Suppressor macrophage treated with lipopolysaccharide for 1 hour (primary cell): ENCODE measurements around the gene BMX.

Source experiments
- DNase-seq, 3 donors: peaks; one replicate each; pipeline ENCODE4 v3.0.0-alpha.2; 2020 to 2022

Gene BMX

DNA sequence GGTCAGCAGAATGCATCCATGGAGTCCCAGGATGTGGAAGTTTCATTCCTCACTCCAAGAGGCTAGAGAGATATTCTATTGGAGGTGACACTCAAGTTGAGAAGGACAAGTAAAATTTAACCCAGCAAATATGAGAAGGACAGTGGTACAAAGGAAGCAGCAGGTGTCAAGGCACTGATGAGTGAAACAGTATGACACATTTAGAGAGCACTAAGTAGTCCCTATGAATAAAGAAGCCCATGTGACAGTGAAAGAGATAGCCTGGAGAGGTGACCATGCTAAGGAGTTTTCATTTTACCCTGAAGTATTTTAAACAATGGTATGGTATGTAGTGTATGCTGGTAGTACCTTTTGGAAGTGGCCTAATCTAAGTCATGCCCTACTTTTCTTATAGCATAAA lies 9.2 kb downstream of the BMX start:
- DNase-seq: no peak

DNA sequence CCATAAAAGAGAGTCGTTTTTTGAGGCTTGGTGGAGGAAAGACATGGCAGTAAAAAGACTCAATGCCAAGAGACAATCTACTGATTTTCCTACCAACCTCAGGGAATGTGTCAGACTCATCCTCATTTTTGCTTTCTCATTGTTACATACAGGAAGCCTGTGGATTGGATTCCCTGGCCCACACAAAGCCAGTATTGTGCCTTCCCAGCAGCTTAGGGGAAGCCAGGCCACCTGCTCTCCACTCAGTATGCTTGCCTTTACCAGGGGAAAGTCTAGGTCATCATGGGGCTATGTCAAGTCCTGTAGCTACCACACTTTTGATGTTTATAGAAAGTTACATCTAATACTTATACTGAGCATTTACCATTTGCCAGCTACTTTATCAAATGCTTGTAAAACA lies 11.0 kb downstream of the BMX start:
- DNase-seq: peak in 1 of 3 donors; percentile 1

DNA sequence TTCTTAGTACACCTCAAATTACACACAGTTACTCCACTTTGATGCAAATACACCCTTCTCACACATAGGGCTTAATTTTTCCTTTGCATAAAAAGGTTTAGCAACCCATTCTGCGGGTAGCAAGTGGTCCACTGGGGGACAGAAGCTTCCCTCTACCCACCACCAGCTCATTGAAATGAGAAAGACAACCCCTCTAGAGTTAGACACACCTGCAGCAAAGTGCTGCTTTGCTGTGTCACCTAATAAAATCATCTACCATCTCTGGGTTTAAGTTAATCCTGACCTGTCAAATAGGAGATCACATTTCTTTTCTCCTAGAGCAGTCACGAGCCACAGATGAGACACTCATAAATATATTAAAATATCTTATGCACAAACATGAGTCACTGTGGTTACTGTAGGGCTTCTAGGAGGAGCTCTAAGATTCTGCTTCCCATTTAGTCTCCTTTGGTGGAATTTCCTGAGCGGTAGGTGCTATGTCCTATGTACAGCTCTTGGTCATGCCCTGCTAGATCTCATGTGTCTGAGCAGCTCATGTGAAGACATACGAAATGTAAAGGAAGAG lies 11.9 kb downstream of the BMX start:
- DNase-seq: peak; percentile 32 to 59 (median 46)

DNA sequence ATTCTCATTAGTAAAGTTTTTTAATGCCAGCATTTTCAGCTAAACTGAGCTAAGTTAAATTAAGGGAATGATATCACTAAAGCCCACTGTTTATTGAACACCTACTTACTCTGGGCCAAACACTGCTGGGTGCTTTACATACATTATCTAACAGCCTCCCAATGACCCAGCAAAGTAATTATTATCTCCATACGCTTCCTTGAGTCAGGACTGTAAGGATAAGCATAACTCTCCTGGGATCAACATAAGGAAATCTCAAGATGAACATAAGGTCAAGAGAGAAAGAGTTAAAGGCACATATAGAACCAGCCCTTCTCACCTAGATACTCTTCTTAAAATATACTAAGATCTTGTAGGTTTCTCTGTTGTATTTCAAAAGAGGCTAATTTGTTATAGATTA lies 13.7 kb downstream of the BMX start:
- no peak for DNase-seq

DNA sequence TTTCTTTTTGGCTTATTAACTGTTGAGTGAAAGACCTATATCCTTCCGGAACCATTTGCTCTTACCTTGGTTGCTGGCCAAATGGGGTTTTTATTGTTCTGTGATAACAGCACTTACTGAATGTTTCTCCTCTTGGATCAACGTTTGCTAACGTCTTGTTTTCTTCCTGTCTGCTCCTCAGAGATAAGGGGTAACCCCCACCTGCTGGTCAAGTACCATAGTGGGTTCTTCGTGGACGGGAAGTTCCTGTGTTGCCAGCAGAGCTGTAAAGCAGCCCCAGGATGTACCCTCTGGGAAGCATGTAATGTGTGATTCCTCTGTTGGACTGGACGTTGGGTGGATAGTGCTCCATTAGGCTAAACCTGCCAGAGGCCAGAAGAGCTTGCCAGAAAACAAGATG lies 15.3 kb downstream of the BMX start:
- DNase-seq: no peak

DNA sequence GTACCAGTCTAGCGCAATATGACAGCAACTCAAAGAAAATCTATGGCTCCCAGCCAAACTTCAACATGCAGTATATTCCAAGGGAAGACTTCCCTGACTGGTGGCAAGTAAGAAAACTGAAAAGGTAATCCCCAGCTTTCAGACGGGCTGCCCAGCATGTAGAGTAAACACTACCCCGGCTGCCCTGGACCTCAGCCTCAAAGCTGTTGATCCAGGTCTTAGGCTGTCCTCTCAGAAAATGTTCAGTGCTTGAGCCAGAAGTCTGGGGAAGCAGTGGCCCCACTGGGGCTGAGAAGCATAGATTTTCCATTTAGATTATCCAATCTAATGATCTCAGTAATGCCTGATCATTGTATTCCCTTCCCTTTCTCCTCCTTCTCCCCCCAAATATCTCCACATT lies 21.9 kb downstream of the BMX start:
- no peak for DNase-seq

DNA sequence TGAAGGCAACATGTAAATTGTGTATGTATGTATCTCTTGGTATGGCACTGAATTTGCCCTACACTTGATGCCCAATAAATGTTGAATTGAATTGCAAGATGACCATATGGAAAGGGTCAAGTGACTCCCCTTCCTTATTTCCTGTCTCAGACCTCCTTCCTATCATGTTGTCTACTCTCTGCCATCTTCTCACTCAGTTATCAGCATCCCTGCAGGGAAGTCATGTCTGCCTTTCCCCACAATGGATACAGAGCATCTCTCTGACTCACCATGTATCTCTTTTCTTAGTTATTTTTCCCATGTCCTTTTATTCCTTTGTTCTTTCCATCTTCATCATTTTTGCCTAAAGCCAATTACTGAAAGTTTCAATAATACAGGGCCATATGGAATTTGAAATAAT lies 22.5 kb downstream of the BMX start:
- no peak for DNase-seq

DNA sequence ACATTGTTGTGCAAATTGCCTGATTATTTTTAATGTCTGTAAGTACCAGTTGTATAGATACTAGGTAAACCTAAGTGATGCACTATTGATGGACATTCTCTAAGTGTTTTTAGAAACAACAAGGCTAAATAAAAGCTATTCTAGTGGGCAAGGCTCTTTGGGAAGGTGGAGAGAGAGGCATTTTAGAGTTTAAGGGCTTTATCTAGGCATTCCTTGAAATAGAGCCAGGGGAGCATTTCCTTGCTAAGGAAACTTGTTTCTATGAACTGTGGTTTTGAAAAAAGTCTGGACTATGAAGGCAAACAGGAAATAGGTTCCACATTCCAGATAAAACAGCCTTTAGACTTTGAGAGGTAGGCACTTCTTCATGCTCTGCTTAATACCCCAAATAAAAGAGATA lies 23.8 kb downstream of the BMX start:
- DNase-seq: no peak

DNA sequence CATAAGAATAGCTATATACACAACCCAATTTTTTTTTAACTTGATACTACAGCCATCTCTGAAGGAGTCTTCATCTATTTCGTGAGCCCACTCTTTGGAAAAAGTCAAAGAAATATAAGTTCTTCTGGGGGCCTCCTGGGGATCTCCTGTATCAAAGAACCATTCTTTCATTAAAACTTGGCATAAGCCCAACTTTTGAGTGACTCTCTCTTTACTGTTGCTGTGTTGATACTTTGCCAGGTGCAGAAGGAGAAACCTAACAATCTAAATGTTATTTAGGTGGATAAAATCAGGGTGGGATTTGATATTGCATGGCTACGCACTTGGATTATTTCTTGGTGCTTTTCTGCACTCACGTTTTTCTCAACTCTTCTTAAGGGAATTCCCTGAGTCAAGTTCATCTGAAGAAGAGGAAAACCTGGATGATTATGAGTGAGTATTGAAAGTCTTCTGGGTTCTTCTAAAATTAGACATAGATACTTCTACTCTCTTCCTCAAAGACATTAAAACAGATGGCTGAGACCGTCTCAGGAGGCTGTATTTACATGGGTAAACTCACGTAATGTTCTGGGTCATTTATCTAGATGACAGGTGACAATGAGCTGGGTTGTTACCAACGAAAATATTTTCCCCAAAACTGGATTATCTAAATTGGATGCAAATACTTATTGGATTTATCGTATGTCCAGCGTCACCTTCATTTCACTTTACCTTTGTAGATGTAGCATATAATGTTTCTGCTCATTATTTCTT lies 25.2 kb downstream of the BMX start:
- no peak for DNase-seq

DNA sequence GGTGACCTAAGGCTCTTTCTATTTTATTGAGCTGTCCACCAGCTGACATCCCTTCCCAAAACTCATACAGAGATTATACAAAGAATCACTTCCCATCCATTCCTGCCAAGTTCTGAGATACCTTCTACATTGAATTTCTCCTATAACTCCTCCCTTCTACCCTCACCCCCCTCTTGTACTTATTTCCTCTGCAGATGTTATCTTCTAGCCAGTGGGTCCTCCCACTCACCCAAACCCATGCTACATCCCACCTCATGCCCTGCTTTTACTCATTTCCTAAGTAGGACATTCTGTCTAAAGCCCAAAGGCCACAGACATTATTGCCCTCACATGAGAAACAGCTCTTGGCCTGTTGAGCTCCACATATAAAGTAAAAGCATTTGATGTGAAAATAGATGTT lies 28.6 kb downstream of the BMX start:
- no peak for DNase-seq

DNA sequence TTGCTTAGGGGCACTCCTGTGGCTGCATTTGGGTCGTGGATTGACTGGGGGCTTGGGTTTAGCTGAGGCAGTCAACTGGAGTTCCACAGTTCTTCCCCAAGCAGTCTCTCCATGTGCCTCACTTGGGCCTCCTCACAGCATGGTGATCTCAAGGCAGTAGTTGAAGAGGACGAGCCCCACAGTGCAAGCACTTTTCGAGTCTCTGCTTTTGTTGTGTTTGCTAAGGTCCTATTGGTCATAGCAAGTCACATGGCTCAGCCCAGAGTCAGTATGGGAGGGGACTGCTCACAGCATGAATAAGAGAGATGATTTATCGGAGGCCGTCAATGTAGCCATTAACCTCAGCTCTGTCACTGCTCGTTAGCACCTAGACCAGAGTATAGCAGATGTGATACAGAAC lies 29.7 kb downstream of the BMX start:
- DNase-seq: no peak

DNA sequence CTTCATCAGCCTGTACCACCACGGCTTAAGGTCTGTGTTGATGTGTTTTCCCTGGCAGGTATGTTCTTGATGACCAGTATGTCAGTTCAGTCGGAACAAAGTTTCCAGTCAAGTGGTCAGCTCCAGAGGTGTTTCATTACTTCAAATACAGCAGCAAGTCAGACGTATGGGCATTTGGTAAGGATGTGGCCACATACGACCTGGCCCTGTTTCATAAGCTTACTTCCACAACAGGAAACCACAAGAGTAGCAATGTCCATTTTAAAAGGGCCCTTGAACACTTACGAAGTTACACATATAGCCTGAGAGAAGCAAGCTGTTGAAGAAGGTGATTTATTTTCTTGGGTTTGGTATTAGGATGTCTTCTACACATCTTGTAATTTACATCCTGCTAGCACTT lies 46.1 kb downstream of the BMX start:
- DNase-seq: no peak

DNA sequence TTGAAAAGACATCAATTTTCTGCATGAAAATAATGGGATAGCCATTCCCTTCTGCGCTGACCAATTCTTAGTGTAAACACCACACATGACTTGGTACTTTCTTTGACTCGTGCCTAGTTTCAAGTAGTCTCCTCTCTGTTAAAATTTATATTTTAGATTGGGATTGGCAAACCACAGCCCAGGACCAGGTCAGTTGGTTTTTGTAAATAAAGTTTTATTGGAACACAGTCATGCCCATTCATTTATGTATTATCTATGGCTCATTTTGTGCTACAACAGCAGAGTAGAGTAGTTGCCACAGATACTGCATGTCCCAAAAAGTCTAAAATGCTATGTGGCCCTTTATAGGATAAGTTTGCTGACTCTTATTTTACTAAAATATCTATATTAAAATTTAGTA lies 46.7 kb downstream of the BMX start:
- no peak for DNase-seq

DNA sequence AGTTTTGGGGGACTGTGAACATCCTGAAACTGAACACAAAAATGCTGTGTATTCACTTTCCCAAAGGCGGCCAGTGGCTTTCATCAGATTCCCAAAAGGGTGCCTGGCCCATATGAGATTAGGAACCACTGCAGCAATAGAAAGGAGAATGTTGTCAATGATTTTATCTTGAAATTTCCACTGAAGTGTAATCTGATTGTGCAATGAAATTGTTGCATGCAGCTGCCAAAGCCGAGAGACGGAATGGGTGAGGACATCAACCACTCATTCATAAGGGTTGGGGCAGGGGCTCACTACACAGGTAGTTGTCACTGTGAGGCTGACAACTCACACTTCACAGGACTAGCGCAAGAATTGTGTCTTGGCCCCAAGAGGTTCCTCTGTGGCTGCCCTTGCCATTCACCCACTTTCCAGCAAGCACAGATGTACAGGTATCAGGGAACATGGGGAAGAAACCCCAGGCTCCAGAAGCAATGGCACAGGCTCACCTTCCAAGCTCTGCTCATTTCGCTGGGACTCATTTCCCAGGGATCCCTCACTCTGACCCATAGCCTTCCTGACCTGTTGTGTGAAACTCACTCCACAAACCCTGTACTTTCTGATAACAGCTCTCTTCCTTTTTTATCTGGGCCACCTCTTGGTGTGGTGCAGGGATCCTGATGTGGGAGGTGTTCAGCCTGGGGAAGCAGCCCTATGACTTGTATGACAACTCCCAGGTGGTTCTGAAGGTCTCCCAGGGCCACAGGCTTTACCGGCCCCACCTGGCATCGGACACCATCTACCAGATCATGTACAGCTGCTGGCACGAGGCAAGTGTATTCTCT lies 48.8 kb downstream of the BMX start:
- DNase-seq: no peak

DNA sequence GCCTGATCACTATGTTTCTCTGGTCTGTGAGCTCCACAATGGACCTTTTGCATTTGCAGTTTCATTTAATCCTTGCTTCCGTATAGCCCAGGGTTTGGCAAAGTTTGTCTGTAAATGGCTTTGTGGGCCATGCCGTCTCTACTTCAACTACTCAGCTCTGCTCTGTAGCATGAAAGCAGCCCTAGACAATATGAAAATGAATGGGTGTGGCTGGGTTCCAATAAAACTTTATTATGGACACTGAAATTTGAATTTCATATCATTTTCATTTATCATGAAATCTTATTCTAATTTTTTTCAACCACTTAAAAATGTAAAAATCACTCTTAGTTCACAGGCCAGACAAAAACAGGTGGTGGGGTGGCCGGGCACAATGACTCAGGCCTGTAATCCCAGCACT lies 58.6 kb downstream of the BMX start:
- DNase-seq: no peak

DNA sequence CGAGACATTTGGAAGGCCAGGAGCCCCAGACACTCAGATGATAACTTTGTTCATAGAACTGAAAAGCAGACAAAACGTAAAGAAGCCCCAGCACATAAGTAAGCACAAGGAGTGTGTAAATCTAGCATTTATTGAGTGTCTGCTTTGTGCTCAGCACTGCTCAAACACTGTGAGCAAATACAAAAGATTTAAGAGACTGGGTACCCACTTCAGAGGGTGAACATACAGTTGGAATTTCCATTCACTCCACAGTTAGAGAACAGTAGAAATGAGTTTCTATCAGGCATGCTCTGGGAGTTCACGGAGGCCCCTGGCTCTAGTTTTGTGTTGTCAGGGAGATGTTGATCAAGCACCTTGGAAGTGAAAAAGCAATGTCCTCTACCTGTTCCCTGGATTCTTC lies 60.3 kb downstream of the BMX start:
- no peak for DNase-seq

DNA sequence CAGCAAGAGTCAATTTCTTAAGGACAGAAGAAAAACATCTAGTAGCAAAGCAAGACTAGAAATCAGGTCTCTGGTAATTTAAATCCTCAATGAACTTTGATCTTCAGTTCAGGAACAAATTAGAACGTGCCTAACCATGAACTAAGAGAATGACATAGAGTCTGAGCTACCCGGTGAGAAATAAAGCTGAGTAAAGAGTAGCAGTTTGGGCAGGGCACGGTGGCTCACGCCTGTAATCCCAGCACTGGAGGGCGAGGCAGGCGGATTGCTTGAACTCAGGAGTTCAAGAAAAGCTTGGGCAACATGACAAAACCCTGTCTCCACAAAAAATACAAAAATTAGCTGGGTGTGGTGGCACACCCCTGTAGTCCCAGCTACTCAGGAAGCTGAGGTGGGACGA lies 62.4 kb downstream of the BMX start:
- DNase-seq: no peak

DNA sequence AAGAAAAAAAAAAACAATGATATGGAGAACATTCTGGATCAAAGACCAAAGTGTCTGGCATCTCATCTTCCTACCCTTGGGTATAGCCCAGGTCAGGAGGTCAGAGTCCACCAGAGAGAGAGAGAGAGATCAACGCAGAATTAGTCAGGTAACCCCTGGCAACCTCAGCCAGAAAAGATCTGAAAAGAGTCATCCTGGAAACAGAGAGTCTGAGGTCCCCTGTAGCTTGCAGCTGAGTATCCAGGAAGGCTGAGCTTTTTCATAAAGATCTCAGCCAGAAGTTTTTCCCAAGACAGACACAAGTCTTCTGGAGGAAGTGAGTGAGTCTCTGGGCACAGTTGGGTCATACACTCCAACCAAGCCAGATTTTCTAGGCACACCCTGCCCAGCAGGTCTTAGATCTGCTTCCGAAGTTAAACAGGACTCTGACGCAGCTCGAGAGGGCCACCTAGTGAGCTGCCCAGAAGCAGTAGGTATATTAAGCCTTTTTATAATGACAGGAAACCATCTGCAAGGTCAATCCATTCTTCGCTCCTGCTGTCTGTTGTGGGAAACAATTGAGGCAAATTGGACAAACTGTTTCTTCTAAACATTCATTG lies 64.5 kb downstream of the BMX start:
- DNase-seq: peak; percentile 55 to 58 (median 57)

DNA sequence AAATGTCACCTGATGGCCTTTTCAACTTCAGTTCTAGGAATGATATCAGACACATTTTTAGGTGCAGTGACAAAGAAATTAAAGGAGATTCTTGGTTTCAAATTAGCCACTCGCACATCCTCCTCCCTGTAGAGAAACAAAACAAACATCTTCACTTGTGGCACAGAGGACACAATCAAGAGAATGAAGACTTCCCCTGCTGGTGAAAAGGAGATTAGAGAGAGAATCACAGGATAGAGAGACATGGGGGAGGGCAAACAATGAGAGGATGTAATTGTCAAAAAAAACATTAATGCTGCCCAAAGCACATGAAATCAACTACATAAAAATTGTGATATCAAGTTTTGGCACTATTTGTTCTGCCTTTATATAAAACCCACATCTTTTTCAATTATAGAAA lies 65.6 kb downstream of the BMX start:
- no peak for DNase-seq

DNA sequence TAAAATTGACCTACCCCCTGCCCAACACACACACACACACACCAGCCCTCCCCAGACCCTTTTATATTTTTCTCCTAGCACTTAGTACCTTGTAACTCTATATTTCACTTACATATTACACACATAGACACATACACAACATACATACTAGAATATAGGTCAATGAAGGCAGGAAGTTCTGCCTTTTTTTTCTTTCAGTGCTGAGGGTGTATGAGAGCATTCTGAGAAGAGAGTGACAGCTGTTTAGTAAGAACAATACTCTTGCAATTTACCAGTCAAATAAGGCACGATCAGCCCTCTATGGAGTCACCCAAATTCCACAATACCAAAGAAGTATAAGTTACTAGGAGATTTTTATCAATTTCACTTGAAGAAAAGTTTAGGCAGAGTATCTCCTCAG lies 66.7 kb downstream of the BMX start:
- no peak for DNase-seq

DNA sequence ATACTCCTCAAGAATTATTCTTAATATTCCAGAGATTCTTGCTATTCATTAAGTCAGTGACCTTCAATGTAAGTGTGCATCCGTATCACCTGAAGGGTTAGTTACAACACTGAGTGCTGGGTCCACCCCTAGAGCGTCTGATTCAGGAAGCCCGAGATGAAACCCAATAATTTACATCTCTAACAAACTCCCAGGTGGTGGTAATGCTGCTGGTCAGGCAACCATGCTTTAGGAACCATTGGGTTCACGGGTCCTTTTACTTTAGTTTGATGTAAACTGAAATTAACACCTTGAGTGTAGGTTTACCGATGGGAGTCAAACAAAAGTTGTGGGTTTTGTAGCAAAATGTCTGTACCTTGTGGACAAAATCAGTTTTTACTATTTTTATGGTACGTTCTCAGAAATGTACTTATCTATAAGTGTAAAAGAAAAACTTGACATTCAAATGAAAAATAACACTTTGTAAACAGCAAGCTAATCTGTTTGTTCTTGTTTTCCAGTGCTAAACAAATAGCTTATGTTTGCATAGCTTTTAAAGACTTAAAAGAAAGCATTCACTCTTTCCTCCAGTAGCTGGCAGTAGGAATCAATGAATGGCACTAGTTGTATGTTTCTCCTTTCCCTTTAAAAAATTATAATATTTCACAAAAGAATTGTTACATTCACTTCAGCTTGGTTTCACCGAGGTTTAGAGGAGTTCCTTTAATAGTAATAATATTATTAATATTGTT lies 67.4 kb downstream of the BMX start:
- DNase-seq: no peak

DNA sequence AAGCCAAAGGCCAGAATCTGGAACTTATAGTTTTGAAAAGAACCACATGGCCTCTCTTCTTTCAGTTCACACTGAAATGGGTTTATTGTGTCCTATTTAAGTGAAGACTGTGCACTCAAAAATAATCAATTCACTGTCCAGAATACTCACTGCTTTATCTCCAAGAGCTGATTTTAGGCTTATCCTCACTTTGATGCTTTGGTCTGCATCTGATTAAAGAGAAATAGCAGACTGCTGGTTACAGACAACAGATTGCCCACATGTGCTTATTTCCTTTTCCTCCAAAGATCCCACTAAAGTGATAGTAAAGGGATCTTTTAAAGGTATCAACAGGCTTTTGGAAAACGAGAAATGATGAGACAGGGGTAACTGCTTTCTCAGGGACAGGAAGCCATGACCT lies 69.5 kb downstream of the BMX start:
- DNase-seq: no peak

DNA sequence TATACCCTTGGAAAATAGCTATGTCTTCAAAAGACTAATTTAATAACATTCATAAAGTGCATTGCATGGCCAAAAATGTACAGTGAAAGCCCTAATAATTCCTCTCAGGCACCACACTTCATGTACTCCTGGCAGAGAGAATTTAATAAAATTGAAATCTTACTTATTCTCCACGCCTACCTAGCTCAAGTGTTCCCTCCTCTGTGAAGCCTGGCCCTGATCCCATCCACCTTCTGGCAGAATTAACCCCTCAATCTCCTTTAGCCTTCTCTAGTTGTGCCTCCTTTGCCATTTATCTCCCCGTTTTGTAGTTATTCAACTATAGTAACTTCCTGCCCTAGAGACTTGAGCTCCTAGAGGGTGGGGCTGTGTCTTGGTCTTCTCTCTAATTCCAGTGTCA lies 73.4 kb downstream of the BMX start:
- no peak for DNase-seq
